DMS114 treated with DMSO at 0.1 percent for 48 hours (cell line): ENCODE measurements around the gene EML1.
"Not testable (repeated sequence)": the region's sequence is repeated elsewhere in the genome, so short reads cannot be mapped to it uniquely, and the experiment has no call there.

ENCODE experiments used
- DNase-seq: peaks from one replicate; lab custom pipeline; 2025; ENCODE audit not compliant: unreplicated experiment; lab: John Stamatoyannopoulos, UW

EML1 gene

DNA sequence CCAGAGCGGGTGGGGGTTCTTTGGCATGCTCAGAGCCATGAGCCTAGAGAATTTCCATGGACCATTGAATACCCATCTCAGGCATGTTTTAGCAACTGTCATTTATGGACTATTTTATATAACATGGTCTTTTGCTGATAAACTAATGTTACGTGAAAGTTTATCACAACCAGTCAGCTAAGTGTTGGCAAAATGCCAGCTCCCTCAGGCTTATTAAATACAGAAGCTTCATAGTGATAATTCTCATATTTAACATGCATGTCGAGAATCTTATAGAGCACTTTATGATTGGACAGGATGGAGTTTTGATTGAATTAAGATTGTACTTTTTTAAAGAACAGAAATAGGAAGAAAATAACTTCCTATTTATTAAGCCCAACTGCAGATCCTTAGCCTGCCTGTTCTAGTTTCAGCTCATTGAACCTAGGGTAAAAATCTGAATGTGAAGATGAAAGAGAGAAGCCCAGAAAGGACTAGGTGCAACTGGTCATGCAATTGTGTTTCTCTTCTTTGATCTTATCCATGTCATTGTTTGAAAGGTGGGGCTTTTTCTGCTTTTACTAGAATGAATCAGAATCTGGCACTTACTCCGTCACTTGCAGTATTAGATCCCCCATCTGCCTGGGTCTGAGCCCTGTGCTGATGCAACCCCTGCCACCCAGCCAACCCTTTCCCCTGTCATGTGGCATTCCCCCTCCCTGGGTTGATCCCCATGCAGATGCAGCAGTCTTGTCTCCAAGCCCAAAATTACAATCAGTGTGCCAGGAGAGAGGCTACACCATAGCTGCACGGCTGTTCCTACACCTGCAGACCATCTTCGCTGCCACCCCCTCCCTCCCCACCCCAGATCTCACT, 137.4 kb downstream of the EML1 start:
- no peak for DNase-seq

DNA sequence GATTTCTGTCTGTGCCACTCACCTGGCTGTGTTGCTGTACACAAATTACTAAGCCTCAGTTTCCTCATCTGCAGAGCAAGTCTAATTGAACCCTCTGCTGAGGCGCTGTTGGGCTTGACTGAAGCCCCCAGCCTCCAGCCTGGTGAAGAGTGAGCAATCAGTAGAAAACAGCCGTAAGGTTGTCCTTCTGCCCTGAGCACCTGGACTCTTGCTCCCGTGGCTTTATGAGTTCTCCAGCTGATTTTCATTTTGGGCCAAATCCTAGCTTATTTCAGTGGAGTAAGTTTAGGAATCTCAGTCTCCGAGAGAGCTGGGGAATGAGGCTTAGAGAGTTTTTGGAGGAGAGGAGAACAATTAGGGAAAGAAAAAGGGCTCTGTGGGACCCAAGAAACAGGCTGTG, 138.1 kb downstream of the EML1 start:
- DNase-seq, result no peak

DNA sequence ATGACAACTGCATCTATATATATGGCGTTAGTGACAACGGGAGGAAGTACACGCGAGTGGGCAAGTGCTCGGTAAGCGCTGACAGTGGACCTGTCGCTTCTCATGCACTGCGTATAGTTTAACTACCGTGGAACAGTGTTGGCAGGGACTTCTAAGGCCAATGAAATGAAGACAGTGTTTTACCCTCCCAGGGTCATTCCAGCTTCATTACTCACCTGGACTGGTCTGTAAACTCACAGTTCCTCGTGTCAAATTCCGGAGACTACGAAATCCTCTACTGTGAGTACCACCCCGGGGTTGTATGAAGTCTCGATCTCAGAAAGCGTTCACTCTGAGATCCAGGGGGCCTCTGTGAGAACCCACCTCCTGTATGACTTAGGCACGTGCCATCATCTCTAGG, 142.8 kb downstream of the EML1 start:
- DNase-seq, result no peak

DNA sequence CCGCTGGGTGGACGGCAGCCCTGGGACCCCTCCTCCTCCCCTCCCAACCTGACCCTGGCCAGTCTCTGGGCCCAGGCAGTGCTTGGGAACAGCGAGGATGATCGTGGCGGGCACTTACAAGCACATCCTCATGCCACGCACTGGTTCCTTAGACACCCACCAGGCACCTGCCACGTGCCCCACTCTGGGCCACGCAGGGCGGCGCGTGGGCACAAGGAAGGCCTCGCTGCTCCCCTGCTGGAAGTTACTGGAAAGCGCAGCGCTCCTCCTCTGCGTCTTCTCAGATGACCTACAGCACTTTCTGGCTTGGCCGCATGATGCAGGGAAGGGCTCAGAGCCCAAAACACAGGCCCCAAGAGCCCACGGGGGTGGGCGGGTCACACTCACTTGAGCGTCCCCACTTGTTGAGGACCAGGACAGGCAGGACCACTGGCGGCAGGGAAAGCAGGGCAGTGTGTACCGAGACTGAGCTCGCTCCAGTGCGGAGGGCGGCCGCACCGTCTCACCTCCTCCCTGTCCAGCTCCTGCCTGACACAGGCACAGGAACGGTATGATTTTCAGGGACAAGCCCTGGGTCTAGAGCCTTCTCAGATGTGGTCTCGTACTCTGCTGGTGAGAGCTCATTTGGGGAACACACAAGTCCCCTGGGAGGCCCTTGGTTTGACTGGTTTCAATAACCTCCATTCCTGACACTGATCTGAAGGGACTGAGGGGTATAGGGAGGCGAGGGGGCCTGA, 143.7 kb downstream of the EML1 start:
- DNase-seq, result no peak

DNA sequence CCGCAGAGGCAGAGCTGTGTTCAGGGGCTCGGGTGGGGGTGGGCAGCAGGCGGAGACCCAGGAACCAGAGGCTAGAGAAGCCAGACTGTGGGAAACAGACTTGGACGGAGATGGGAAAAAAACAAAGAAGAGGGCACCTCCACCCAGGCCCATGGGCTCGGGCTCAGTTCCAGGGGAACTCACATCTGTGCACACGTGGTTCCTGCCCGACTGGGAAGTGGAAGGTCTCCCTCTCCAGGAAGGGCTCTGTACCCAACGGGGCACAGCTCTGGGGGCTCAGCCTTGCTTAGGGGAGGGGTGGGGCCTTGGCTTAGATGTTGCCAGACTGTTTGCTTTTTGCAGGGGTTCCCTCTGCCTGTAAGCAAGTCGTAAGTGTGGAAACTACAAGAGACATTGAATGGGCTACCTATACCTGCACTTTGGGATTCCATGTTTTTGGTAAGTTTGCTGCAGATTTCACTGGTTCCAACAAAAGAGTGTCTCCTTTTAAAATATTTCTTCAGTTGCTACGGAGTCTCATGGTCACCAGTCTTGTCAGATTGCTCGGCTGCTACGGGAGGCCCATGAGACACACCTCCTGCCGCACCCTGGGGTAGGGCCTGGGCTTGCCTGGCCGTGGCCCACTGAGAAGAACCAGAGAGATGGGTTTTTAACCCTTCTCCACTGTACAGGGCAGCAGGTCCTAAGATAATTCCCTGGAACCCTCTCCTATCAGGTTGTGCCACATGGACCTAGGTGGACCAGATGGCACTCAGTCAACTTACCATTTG, 144.4 kb downstream of the EML1 start:
- DNase-seq, result no peak

DNA sequence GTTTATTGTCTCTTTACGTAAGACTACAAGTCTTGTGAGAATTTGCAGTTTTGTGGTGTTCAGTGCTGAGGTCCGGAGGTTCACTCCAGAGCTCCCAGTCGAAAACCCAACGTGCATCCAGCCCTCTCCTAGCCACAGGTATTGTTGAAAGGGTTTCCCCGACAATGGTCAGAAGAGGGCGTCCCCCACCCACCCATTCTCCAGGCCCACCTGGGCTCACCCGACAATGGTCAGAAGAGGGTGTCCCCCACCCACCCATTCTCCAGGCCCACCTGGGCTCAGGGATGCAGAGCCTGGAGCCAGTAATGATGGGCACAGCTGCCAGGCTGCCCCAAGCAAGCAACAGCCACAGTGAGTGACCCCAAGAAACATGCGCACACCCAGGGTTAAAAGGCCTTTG, 145.2 kb downstream of the EML1 start:
- DNase-seq, result no peak

DNA sequence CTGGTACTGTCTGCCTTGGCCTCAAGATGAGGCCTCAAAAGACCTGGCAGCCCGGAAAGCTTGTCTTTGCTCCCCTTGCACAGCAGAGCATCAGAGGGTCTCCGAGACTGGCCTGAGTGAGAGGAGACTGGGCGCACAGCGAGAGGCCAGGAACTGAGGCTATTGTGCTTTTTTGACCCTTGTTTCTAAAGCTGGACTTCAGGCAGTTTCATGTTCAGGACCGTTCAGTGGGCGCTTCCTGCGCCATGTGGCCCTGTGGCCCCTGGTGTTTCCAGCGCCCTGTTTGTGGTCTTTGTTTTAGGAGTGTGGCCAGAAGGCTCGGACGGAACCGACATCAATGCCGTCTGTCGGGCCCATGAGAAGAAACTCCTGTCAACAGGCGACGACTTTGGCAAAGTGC, 145.7 kb downstream of the EML1 start:
- DNase-seq, result no peak

DNA sequence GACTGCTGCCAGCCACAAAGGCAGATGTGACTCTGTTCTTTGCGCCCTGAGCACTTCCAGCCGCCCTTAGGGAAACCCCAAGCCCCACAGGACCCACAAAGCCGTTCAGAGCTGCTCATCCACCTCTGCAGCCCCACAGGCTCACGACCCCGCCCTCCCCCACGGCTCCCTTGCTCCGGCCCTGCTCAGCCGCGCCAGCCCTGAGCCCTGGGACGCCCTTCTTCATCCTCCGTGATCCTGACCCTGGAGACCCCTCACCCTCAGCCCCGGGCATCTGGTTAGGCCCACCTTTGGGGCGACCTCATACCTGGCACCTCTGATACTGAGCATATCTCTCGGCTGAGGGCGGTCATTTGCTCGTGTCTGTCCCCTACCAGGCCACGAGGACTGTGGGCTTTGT, 146.2 kb downstream of the EML1 start:
- no peak for DNase-seq

DNA sequence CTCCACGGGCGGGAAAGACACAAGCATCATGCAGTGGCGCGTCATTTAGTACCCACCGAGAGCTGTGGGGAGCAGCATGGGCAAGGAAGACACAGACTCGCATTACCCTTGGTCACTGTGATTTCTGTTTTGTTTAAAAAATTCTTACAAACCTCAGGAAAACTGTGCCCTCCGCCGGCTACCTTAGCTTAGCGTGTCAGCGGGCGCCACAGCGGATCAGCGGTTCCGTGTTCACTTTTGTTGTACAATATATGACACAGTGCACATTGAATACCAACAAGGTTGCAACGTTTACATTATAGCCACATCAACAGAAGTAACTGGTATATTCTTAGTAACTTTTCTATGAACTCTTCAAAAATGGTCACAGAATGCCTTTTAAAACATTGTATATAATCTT, 146.9 kb downstream of the EML1 start:
- DNase-seq, result no peak

DNA sequence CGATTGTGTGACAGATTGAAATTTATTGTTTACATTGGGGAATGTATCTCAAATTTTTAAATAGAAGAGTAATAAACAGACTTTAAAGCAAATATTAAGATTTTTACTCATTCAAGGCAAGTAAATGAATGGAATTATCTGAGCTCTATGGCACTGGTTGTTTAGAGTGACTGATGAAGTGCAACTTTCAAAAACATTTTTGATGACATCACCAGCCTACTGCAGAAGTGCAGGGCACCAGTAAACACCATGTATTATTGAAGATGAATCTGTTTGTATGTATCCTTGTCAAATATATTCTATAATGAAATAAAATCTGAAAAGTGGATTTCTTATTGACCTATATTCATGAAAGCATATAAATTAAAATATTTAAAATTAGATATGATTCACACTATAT, 148.0 kb downstream of the EML1 start:
- no peak for DNase-seq

DNA sequence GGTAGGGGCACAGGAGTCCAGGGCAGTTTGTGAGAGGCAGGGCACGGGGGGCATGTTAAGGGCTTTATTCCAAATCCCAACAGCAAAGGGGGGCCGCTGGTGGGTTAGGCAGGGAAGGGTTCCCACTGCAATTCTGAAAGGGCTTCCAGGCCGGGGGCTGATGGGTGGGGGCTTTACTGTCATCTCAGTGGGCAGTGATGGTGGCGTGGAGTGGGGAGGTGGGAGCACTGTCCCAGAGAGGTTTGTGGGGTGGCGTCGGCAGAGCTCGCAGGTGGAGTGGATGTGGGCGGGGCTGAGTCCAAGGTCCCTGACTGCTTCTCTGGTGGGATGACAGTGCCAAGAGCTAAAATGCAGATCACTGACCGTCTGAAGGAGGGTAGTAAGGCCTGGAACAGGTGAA, 150.4 kb downstream of the EML1 start:
- no peak for DNase-seq

DNA sequence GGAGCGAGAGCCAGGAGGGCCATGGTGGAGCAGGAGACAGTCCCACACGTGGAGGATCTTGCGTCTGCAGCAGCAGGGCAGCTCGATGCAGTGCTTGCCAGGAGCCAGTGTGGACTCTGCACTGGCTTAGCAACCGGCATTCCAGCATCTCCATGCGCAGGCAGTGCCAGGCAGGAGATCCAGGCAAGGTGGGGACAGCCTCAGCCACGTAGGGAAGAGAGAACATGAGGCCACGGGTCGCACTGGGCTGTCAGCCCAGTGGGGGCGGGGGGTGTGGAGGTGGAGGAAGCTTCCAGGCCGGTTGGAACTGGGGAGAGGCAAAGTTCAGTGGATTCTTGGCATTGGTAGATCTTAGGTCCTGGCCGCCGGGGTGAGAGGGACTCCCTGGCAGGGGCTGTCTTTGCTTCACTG, 151.0 kb downstream of the EML1 start:
- DNase-seq, result no peak

DNA sequence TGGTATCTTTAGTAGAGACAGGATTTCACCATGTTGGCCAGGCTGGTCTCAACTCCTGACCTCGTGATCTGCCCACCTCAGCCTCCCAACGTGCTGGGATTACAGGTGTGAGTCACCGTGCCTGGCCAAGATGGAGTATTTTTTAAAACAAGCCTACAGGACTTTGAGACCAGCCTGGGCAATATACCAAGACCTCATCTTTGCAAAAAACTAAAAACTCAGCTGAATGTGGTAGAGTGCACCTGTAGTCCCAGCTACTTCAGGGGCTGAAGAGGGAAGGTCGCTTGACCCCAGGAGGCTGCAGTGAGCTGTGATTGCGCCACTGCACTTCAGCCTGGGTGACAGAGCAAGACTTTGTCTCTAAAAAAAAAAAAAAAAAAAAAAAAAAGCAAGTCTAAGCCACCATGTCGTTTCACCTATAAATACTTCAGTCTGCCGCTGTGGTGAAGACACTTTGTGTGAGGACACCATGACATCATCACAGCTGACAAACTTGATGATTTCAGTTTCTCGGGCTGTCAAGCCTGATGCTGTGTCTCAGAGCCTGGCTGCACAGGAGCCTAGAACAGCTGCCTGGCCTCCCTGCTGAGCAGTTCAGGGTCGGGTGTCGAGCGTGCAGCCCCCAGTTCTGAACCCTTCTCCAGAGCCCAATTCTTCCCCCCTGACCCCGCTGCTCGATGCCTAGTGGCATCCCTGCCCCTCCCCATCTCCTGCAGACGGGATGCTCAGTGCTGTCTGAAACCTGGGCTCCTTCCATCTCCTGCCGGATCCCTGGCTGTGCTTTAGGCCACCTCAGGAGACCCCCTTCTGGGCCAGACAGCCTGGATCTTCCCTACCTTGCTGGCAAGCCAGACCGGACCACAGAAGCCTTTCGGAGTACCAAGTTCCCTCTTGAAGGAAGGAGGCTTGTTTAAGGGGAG, 152.8 kb downstream of the EML1 start:
- DNase-seq, result no peak

DNA sequence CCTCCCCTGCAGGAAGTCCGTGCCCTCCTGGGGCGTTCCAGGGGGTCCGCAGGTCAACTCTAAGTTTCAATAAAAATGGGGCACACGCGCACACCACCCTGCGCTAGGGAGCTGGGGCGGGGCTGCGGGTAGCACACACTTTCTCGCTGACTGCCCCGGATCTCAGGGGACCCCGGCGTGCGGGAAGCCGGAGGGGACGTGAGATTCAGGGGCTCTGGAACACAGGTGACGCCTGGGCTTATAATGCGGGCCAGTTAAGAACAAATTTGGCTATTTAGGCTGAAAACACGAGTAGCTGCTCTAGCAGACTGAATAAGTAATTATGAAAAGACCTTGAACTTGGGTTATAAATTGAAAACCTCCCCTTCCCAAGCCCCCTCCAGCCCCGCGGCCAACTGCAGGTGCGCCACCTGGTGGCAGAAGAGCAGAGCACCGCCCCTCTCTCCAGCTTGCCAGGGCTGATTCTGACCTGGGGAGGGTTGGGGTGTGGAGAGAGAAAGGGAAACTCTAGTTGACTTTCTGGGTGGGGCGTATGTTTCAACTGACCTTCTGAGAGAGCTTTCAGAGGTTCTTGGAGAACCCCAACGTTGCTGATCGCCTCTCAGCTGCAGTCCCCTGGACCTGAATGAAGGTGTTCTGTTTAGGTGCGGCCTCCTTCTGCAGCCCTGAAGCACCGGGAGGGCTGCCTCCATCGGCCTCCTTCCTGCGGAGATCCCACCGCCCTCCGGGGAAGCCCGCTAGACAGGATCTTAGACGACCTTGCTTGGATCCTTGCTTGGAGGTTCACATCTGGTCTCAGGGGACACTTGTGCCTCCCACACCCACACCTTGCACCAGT, 153.7 kb downstream of the EML1 start:
- DNase-seq, result no peak

DNA sequence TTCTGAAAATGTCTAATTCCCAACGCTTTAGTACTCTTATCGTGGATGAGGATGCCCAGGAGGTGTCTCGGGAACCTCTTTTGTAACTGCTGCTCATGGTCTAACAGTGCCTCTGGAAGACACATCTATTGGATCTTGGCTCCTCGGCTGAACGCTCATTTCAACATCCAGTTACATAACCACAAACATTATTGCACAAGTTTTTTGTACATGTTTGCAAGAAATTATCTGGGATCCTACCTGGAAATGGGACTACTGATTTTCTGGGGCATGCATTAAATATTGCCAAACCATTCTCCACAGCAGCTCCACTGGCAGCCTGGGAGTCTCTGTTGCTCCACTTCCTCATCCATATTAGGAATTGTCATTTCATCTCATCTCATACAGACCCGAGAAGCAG, 154.5 kb downstream of the EML1 start:
- DNase-seq, result no peak

DNA sequence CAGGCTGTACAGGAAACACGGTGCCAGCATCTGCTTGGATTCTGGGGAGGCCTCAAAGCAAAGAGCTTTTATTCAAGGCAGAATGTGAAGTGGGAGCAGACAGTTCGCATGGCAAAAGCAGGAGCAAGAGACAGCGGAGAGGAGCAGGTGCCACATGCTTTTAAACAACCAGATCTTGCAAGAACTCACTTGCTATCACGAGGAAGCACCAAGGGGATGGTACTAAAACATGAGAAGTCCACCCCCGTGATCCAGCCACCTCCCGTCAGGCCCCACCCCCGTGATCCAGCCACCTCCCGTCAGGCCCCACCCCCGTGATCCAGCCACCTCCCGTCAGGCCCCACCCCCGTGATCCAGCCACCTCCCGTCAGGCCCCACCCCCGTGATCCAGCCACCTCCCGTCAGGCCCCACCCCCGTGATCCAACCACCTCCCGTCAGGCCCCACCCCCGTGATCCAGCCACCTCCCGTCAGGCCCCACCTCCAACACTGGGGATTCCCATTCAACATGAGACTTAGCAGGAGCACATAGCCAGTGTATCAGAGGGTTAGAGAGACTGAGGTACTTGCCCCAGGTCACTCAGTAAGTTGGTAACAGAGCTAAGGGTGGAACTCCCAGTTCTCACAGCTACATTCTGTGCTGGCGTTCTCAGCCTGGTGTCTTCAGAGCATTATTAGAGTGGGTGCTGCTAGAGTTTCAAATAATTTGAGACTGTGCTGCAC, 156.0 kb downstream of the EML1 start:
- not testable (repeated sequence) for DNase-seq

DNA sequence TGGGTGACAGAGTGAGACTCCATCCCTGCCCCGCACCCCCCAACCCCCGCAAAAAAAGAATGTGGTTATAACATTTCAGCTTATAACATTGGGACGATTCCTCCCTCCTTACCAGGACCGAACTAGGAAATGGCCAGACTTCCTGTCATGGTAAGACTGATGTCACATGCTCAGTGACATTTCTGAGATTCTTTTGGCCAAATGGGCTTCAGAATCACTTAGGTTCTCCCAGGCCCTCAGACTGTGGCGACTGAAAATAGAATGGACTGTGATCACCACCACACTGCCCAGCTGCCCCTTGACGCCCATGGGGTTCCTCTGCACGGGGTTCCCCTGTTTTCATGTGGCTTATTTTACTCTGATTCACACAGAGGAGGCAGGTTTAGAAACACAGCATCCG, 157.0 kb downstream of the EML1 start:
- DNase-seq, result no peak

DNA sequence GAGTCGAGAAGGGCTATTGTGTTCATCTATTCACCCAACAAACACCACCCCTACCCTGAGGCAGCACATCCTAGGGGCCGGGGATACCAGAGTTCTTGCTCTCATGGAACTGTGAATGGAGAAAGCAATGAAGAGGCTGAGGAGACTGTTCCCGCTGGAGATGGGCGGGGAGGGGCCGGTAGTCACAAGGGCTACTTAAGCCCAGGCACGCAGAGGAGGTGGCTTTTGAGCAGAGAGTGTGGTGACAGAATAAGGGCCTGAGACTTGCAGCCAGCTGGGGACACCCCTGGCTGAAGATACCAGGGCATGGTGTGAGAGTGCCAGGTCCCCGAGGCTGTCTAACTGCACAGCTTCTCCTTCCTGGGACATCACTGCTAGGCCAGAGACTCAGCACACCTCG, 157.9 kb downstream of the EML1 start:
- no peak for DNase-seq

DNA sequence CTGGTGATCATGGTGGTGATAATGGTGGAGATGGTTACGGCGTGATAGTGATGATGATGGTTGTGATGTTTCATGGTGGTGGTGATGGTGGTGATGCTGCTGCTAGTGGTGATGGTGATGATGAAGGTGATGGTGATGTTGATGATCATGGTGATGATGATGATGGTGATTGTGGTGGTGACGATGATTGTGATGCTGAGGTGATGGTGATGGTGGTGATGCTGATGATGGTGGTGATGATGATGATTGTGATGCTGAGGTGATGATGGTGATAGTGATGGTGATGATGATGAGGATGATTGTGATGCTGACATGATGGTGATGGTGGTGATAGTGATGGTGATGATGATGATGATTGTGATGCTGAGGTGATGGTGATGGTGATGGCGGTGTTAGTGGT, 158.8 kb downstream of the EML1 start:
- no peak for DNase-seq
